Heart right ventricle (tissue), 16 donors: ENCODE results near the gene HK3. TPM values are rescaled to one million over a fixed set of nuclear protein-coding genes. Genes with fewer than 3 reads are reported as not detected.

Experiments
- ATAC-seq, 8 donors: fragments of 200-7000 bp; cut with Tn5 transposase; one replicate each; pipeline ENCODE4 v1.9.1; 2020; ENCODE audit warnings: mild to moderate bottlenecking in 8 of 8, moderate library complexity in 8 of 8, moderate number of reproducible peaks in 1 of 8
- DNase-seq, 2 donors: peaks; one replicate each; pipeline ENCODE4 v3.0.0-alpha.2; 2020
- H3K27ac ChIP-seq, 10 donors: fragments of 200-600 bp; sonication (generic) in 2 of 10; one replicate each; pipeline versions ENCODE4 v1.5.0 to v1.8.0; 2020 to 2022; ENCODE audit warnings: mild to moderate bottlenecking in 3 of 10
- H3K27me3 ChIP-seq, 7 donors: fragments of 200-600 bp; one replicate each; pipeline ENCODE4 v1.8.0; 2021 to 2022; ENCODE audit warnings: mild to moderate bottlenecking in 2 of 7
- H3K36me3 ChIP-seq, 9 donors: fragments of 200-600 bp; sonication (generic) in 1 of 9; one replicate each; pipeline versions ENCODE4 v1.5.0 to v1.8.0; 2020 to 2022; ENCODE audit warnings: mild to moderate bottlenecking in 2 of 9
- H3K4me1 ChIP-seq, 9 donors: fragments of 200-600 bp; sonication (generic) in 1 of 9; one replicate each; pipeline versions ENCODE4 v1.5.0 to v1.8.0; 2020 to 2022; ENCODE audit warnings: mild to moderate bottlenecking in 4 of 9
- H3K4me3 ChIP-seq, 10 donors: fragments of 200-600 bp; sonication (generic) in 2 of 10; one replicate each; pipeline versions ENCODE4 v1.5.0 to v1.8.0; 2020 to 2022; ENCODE audit warnings: mild to moderate bottlenecking in 7 of 10, moderate library complexity in 2 of 10
- H3K9me3 ChIP-seq, 11 donors: fragments of 200-600 bp in 10 of 11; sonication (generic) in 2 of 11; one replicate each; pipeline versions ENCODE4 v1.5.0 to v1.8.0; 2013 to 2022; ENCODE audit warnings: mild to moderate bottlenecking in 2 of 11, control low read depth in 1 of 11, moderate library complexity in 1 of 11
- WGBS, 2 donors: extraction: QIAGEN DNeasy Blood & Tissue Kit; methylation state at CpG; one replicate each; pipeline ENCODE4 v1.1.7; 2013; ENCODE audit warnings: inconsistent platforms in 1 of 2; 5-methylcytosine and 5-hydroxymethylcytosine counted together
- intact Hi-C, 10 donors: fragments of 100-400 bp; cut with DNase I; formaldehyde crosslinking; loops; one replicate each; pipeline versions ENCODE4 v1.11.1 to v1.14.2; 2022
- polyA plus RNA-seq, 2 donors: library from polyadenylated mRNA; stranded (reverse); fragments of 200-250 nt; gene quantifications; one replicate each; pipeline ENCODE4 v1.2.3, GENCODE V29; 2013
- total RNA-seq, 10 donors: library from RNA; stranded (reverse); fragmentation: NEBNext Ultra II Directional in 3 of 10; extraction: Animal tissue kit (Norgen Biotek cat#: 25700) in 3 of 10; gene quantifications; one replicate each; pipeline versions ENCODE4 v1.2.1 to v1.2.4, GENCODE V29; 2021 to 2023
- TF ChIP-seq, protein P1 (sequence below), 9 donors: fragments of 200-600 bp; sonication (generic) in 2 of 9; IDR thresholded peaks; one replicate each; pipeline versions ENCODE4 v1.5.0 to v1.8.0; 2021 to 2022; ENCODE audit warnings: antibody characterized with exemption in 9 of 9, mild to moderate bottlenecking in 5 of 9, moderate library complexity in 1 of 9
- donor health status: Arrhythmogenic right ventricular cardiomyopathy.
- donor health status: ischemic (EF 13 %, LVEDD 7.1; RV severe dilation, severe dysfunction).
- donor health status: healthy with polysubstance abuse.
- donor health status: DM: no; HTN: yes; CAD: no.
- donor health status: DM: no; HTN: no; CAD: no.
- donor health status: ischemic (EF 25% LVEDD 6.9; RV normal size, moderate dysfunction).
- donor health status: ischemic (EF 25% LVEDD 5.7; RV mildly dilated, moderate dysfunction).
- donor health status: healthy.
- donor health status: DM: yes; HTN: yes; CAD: no.
- donor health status: Ischemic cardiomyopathy.
- donor health status: ischemic (EF 35%, LVEDD 5.7; RV mildly dilated, moderate dysfunction).
- donor health status: nonischemic (EF 11% LVEDD 7.7; RV severe dilation, severe dysfunction).
- donor health status: DM: yes; HTN: yes; CAD: no.
- donor health status: PGD.
- donor health status: ischemic (EF 29% LVEDD 5.4; RV normal size, mild dysfunction).
- donor health status: nonischemic (EF 23%, LVEDD 6.1; RV moderate dilation, normal function).

HK3 gene
- total and polyA plus RNA-seq, 12 donors: 0.68 to 18.7 (median 4.2) TPM

DNA sequence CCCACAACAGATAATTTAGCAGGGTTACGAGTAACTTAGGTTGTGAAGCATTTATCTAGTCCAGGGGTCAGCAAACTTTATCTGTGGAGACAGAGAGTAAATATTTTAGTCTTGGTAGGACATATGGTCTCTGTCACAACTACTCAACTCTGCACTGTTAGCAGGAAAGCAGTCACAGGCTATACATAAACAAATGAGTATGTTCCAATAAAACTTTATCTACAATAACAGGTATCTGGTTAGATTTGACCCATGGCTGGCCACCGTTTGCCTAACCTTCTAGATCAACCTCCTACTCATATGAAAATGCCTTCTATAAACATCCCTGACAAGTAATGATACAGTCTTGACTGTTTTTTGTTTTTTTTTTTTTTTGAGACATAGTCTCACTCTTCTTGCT is 13.0 kb upstream of the HK3 start:
- no peak for ATAC-seq
- no peak overlapping the region for H3K4me3 ChIP-seq
- peaks cover 0 to 20% (median 0%) of the 10 kb centered on the region in 9 donors for H3K4me1 ChIP-seq
- H3K27me3 ChIP-seq: no peaks in the 10 kb centered on the region
- WGBS, 2 donors: 79 to 80% methylated on average over 2 of the region's 2 CpGs
- TF ChIP-seq, protein P1, sequence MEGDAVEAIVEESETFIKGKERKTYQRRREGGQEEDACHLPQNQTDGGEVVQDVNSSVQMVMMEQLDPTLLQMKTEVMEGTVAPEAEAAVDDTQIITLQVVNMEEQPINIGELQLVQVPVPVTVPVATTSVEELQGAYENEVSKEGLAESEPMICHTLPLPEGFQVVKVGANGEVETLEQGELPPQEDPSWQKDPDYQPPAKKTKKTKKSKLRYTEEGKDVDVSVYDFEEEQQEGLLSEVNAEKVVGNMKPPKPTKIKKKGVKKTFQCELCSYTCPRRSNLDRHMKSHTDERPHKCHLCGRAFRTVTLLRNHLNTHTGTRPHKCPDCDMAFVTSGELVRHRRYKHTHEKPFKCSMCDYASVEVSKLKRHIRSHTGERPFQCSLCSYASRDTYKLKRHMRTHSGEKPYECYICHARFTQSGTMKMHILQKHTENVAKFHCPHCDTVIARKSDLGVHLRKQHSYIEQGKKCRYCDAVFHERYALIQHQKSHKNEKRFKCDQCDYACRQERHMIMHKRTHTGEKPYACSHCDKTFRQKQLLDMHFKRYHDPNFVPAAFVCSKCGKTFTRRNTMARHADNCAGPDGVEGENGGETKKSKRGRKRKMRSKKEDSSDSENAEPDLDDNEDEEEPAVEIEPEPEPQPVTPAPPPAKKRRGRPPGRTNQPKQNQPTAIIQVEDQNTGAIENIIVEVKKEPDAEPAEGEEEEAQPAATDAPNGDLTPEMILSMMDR (IDR thresholded peaks at IDR 0.05): no peak
- no peak for DNase-seq
- intact Hi-C loops: no loop called here
- no peaks in the 10 kb centered on the region for H3K9me3 ChIP-seq
- H3K27ac ChIP-seq: no peak overlapping the region
- H3K36me3 ChIP-seq: peaks cover 0 to 64% (median 13%) of the 10 kb centered on the region in 9 donors

DNA sequence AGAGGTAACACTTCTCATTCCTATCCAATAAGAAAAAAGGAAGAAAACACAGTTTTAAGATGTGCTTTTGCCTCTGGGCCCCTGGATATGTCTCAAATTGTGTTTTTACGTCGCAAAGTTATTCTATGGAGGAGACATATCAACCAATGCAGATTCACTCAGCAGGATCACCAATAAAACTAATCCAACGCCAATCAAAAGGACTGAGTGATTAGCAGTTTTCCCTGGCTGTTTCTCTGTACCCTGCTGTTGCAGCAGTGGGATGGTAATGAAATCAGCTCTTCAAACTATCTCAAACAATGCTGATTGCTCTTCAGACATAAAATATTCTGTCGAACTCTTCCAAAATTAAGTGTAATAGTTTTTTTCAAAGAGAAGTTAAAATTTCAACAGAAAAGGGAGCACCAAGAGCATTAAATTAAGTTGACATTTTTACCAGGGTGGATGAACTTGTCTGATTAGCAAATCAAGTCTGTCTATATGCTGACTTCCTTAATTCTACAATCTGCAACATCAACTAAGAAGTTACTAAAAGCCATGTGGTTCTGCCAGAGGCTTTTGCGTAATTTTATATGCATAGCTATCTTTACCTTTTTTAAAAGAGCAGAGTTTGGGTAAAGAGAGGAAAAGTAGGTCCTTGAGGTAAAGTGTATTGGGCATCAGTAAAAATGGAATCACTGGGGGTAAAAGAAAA is 9.7 kb upstream of the HK3 start:
- 95% methylated on average over 5 of the region's 5 CpGs for WGBS, 2 donors
- Histone ChIP-seq H3K27me3 (no peaks in the 10 kb centered on the region), H3K36me3 (peaks cover 0 to 80% (median 43%) of the 10 kb centered on the region in 9 donors), H3K4me3 (no peak overlapping the region), H3K4me1 (peaks cover 0 to 20% (median 0%) of the 10 kb centered on the region in 9 donors), H3K27ac (peak overlapping the region in 1 of 10 donors; percentile 10), H3K9me3 (no peaks in the 10 kb centered on the region)
- ATAC-seq: no peak
- DNase-seq: no peak
- intact Hi-C loops: no loop called here
- TF ChIP-seq, protein P1 (IDR thresholded peaks at IDR 0.05): no peak

DNA sequence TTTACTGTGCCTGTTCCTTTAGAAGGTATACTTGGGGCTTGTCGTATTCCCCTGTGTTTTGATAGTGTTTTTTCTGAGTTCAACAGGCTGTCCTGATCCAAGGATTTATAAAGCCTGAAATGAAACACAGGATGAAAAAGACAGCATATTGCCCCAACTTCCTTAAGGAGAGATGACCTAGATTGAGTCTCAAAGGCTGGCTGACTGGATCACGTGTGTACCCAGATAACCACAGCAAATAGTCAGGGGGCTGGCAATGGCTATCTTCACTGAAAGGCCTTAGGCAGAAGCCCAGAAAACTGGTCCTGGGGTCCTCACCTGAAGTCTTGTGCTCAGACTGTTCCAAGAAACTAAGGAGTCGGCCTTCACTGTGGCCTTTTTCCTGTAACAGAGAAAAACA is 7.7 kb upstream of the HK3 start:
- DNase-seq (no peak), ATAC-seq (no peak)
- no peak overlapping the region for H3K27ac ChIP-seq
- TF ChIP-seq, protein P1 (IDR thresholded peaks at IDR 0.05): no peak
- WGBS, 2 donors: 80 to 90% methylated on average over 3 of the region's 3 CpGs
- H3K4me1 ChIP-seq: peaks cover 0 to 36% (median 0%) of the 10 kb centered on the region in 9 donors
- H3K36me3 ChIP-seq: peaks cover 0 to 95% (median 51%) of the 10 kb centered on the region in 9 donors
- intact Hi-C loops: no loop called here
- no peaks in the 10 kb centered on the region for H3K27me3 ChIP-seq
- no peak overlapping the region for H3K4me3 ChIP-seq
- H3K9me3 ChIP-seq: no peaks in the 10 kb centered on the region

DNA sequence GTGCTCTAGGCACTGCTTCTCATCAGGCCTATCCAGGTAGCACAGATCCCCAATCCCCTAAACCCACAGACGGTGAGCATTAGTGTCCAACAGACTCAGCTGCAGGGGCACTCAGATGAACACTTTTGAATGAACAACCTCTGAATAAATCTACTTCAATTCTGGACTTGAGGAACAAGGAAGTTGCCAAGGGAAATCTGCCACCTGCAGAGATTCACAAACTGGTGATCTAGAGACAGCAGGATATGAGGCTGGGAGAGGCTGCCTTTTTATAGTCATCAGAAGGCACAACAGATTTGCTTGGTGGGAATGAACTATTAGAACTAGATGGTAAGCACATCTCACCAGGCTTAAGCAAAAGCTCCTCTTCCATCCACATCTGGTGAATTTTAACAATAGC is 7.0 kb upstream of the HK3 start:
- Histone ChIP-seq H3K4me3 (no peak overlapping the region), H3K4me1 (peaks cover 0 to 42% (median 0%) of the 10 kb centered on the region in 9 donors), H3K27ac (no peak overlapping the region), H3K27me3 (no peaks in the 10 kb centered on the region), H3K9me3 (no peaks in the 10 kb centered on the region), H3K36me3 (peaks cover 0 to 89% (median 51%) of the 10 kb centered on the region in 9 donors)
- WGBS, 2 donors: 92 to 94% methylated on average over 1 of the region's 1 CpG
- intact Hi-C loops: no loop called here
- DNase-seq (no peak), ATAC-seq (no peak)
- TF ChIP-seq, protein P1 (IDR thresholded peaks at IDR 0.05): no peak
